SK-N-SH (cell line): ENCODE results near the gene CYP27A1.

Experiments
- FOXM1 ChIP-seq: IDR thresholded peaks from 2 replicates; pipeline ENCODE4 v1.4.0; 2012; ENCODE audit warnings: low read depth, mild to moderate bottlenecking
- POLR2AphosphoS5 ChIP-seq: IDR thresholded peaks from 2 replicates; pipeline ENCODE4 v1.6.1; 2012; ENCODE audit warnings: low read depth, low read length
- TF ChIP-seq, protein P1 (sequence below): IDR thresholded peaks from 2 replicates; pipeline ENCODE4 v1.6.1; 2012; ENCODE audit warnings: mild to moderate bottlenecking, low read depth, low read length, moderate library complexity

GRCh38 chr2:218812861-218813260 is 30.9 kb downstream of the CYP27A1 start:
- TF ChIP-seq POLR2AphosphoS5 (no peak), FOXM1 (no peak)
- TF ChIP-seq, protein P1, sequence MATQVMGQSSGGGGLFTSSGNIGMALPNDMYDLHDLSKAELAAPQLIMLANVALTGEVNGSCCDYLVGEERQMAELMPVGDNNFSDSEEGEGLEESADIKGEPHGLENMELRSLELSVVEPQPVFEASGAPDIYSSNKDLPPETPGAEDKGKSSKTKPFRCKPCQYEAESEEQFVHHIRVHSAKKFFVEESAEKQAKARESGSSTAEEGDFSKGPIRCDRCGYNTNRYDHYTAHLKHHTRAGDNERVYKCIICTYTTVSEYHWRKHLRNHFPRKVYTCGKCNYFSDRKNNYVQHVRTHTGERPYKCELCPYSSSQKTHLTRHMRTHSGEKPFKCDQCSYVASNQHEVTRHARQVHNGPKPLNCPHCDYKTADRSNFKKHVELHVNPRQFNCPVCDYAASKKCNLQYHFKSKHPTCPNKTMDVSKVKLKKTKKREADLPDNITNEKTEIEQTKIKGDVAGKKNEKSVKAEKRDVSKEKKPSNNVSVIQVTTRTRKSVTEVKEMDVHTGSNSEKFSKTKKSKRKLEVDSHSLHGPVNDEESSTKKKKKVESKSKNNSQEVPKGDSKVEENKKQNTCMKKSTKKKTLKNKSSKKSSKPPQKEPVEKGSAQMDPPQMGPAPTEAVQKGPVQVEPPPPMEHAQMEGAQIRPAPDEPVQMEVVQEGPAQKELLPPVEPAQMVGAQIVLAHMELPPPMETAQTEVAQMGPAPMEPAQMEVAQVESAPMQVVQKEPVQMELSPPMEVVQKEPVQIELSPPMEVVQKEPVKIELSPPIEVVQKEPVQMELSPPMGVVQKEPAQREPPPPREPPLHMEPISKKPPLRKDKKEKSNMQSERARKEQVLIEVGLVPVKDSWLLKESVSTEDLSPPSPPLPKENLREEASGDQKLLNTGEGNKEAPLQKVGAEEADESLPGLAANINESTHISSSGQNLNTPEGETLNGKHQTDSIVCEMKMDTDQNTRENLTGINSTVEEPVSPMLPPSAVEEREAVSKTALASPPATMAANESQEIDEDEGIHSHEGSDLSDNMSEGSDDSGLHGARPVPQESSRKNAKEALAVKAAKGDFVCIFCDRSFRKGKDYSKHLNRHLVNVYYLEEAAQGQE = no peak
